Measurements from ENCODE around the gene C18orf63.
A peak's percentile ranks its signal among the peaks of the same experiment; 100 is the strongest.
"Not testable (repeated sequence)": the region's sequence is repeated elsewhere in the genome, so short reads cannot be mapped to it uniquely, and the experiment has no call there.

The C18orf63 gene

GRCh38 chr18:74315464-74316256 lies at the start of gene C18orf63:
Gene C18orf63 (plus strand): TSS chr18:74315839. CDS start chr18:74317866, 2,027 bp downstream.
- FAIRE-seq, result no peak

- FAIRE-seq, result no peak
Measured at GRCh38 chr18:74266161-74266560, 49.5 kb upstream of the C18orf63 start.

- no peak for FAIRE-seq
Measured at GRCh38 chr18:74268175-74268574, 47.5 kb upstream of the C18orf63 start.

GRCh38 chr18:74268933-74269620 lies 46.6 kb upstream of the C18orf63 start:
- no peak for FAIRE-seq

DNA sequence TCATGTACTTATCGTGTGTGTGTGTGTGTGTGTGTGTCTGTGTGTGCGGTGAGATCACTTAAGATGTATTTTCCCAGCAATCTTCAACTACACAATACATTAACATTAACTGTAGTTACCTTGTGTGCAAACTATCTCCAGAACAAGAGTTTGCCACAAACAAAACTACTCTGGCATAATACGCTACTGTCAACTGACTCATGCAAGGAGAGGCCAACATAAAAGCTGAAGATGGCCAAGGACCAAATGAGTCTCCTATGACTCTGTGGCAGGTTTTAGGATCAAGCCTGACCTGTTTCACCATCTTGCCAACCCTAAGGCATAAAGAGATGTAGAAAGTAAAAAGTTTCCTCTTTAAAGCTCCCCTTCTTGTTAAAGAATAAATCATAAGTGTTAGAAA lies 44.0 kb upstream of the C18orf63 start:
- no peak for FAIRE-seq

DNA sequence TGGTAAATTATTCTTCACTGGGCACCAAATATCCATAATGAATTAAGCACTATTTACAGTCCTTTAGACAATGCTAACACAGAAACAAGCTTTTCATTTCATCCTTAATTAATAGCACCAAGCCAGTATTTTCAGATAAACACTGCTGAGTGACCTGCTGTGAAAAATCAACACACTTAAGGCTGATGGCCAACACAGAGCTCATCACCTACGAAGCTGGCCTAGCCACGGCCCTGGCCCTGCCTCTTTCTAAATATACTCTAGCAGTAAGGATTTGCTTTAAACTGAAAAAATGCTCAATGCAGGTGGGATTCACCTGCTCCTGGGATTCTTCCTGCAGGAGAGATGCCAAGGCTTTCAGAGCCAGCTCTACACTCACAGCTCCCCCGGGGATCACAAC lies 42.2 kb upstream of the C18orf63 start:
- FAIRE-seq, result peak; percentile 92

- peak; percentile 5 for FAIRE-seq
Measured at GRCh38 chr18:74274700-74275099, 40.9 kb upstream of the C18orf63 start.

- no peak for FAIRE-seq
Measured at GRCh38 chr18:74275736-74276135, 39.9 kb upstream of the C18orf63 start.

GRCh38 chr18:74276609-74277008 lies 39.0 kb upstream of the C18orf63 start:
- no peak for FAIRE-seq

DNA sequence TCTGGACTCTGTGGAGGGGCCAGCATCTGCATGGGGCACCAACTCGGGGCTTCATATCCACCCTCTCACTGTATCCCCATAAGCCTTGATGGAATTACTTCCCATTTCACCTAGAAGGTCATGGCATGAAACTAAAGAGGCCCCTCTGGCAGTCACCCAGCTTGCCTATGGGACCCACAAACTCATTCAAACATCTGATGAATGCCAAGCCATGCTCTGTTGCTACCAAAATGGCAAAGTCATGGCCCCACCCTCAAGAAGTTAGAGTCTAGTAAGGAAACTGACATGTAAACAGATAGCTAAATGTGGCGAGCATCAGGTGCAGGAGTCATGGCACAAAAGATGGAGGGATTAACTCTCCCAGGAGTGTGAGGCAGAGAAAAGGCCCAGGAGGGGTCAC lies 38.3 kb upstream of the C18orf63 start:
- no peak for FAIRE-seq

DNA sequence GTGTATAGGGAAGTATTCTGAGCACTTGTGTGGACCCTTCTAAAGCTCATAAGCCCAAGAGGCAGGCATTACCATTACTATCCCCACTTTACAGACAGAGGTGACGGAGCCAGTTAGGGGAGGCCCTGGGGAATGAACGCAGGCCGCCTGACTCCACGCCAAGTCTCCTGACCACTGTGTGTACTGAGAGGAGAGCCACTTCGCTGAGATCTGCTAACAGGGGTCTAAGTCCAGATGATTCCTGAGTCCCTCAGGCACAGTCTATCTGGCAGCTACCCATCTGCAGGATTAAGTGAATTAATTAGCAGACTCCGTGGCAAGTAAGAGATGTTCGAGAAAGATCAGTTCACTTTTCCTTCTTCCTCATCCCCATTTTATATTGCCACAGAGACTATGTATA lies 37.6 kb upstream of the C18orf63 start:
- no peak for FAIRE-seq

DNA sequence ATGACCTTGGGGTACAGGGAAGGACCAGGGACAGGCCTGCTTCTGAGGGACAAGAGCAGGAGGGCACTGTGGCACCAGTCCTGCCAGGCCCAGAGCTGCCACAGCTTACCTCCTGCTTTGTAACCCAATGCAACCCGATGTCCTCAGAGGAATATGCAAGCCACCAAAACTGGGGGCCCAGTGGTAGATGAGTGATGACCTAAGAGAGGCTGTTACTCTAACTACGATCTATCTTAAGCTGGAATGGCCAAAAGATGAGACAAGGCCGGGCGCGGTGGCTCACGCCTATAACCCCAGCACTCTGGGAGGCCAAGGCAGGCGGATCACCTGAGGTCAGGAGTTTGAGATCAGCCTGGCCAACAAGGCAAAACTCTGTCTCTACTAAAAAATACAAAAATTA lies 36.7 kb upstream of the C18orf63 start:
- no peak for FAIRE-seq

- no peak for FAIRE-seq
Measured at GRCh38 chr18:74281011-74281979, 34.3 kb upstream of the C18orf63 start.

- no peak for FAIRE-seq
Measured at GRCh38 chr18:74281980-74282754, 33.5 kb upstream of the C18orf63 start.

DNA sequence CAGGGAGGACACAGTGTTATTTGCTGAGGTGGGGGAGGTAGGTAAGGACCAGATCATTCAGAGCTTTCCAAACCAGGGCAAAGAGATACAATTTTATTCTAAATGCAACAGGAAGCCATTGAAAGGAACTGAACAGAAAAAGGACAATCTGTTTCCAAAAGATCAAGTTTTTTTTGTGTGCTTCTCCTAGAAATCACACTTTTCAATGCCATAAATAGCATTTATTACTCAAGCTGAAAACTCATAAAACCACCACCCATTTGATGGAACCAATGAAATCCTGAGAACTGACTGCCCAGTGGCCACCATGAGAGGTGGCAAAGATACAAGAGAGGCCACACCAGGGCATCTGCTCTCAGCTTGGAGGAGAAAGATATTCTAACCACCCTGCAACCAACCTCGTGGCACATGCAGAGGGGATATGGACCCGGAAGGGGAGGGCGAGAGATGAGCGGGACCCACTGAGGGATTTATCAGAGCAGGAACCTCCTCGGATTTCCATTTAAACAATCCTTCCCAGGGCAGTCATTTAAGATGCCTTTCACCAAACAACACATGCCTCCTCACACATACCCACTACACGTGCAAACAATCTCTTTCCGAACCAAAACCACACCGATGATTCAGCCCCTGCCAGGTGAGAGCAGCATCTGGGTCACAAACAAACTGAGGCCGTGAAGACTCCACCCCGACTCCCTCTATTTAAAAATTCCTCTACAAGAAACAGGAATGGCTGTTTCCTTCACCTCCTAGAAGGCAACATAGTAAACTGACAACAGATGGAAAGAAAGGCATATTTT lies 32.7 kb upstream of the C18orf63 start:
- FAIRE-seq, result no peak

- FAIRE-seq, result no peak
Measured at GRCh38 chr18:74283646-74284045, 32.0 kb upstream of the C18orf63 start.

GRCh38 chr18:74284191-74284979 lies 31.3 kb upstream of the C18orf63 start:
- no peak for FAIRE-seq

GRCh38 chr18:74284980-74285355 lies 30.7 kb upstream of the C18orf63 start:
- no peak for FAIRE-seq

DNA sequence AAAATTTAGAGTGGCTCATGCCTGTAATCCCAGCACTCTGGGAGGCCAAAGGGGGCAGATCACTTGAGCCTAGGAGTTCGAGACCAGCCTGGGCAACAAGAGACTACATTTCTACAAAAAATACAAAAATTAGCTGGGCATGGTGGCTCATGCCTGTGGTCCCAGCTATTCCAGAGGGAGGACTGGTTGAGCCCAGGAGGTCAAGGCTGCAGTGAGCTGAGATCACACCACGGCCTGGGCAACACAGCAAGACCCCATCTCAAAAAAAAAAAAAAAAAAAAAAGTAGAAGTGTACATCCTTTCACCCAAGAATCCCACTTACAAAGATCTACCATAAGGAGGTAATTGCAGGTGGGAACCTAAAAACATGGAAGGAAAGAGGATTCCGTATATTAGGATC lies 30.1 kb upstream of the C18orf63 start:
- FAIRE-seq, result not testable (repeated sequence)

- FAIRE-seq, result peak; percentile 71
Measured at GRCh38 chr18:74286106-74286855, 29.4 kb upstream of the C18orf63 start.
